Activated T-cell treated with anti-CD3 and anti-CD28 coated beads for 48 hours (primary cell): ENCODE data around the gene KCTD19.

Experiments
- DNase-seq: peaks from one replicate; pipeline ENCODE4 v3.0.0-alpha.2; 2020; ENCODE audit warnings: low read depth

Gene KCTD19

GRCh38 chr16:67258161-67258835 is 68.2 kb downstream of the KCTD19 start:
- DNase-seq: no peak

GRCh38 chr16:67257486-67258160 is 68.9 kb downstream of the KCTD19 start:
- DNase-seq: no peak

DNA sequence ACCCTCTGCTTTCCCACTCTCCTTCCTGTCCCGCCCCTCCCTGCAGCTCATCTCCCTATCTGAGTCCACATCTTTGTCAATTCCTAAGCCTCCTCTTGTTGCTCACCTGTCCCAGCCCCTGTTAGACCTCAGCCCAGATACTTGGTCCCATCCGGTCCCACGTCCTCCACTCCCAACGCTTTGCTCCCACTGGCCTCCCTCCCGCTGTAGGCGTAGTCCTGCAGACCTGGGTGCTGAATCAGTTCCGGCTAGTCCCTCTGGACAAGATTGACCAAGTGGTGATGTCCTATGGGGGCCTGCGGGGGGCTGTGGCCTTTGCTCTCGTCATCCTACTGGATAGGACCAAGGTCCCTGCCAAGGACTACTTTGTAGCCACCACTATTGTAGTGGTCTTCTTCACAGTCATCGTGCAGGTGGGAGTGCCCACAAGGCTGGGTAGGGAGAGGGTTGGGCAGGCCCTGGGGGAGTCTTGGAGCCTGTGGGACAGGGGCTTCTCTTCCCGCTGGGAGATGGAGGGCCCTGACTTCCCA is 69.8 kb downstream of the KCTD19 start:
- no peak for DNase-seq

DNA sequence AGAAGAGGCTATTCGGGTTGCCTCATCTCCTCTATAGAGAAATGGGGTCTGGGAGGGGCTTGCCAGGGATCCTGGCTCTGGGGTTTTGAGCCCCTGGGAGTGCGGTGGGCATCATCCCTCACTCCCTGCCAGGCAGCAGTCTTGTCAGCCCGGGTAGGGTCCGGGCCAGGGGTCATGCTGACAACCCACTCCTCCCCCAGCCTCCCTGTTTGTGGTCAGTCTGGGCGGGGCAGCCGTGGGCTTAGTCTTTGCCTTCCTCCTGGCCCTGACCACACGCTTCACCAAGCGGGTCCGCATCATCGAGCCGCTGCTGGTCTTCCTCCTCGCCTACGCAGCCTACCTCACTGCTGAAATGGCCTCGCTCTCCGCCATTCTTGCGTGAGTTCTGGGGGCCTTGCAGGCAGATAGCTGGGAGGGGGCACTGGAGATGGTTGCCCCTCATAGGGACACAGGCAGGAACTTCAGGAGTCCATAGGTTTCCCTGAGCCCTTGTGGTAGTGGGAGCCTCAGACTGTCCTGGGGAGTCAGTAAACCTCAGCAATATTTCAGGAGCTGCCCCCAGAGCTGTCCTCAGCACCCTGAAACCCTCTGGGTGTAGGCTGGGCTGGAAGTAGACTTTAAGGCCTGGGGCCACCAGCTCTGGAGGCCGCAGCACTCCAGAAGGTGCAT is 70.9 kb downstream of the KCTD19 start:
- no peak for DNase-seq

DNA sequence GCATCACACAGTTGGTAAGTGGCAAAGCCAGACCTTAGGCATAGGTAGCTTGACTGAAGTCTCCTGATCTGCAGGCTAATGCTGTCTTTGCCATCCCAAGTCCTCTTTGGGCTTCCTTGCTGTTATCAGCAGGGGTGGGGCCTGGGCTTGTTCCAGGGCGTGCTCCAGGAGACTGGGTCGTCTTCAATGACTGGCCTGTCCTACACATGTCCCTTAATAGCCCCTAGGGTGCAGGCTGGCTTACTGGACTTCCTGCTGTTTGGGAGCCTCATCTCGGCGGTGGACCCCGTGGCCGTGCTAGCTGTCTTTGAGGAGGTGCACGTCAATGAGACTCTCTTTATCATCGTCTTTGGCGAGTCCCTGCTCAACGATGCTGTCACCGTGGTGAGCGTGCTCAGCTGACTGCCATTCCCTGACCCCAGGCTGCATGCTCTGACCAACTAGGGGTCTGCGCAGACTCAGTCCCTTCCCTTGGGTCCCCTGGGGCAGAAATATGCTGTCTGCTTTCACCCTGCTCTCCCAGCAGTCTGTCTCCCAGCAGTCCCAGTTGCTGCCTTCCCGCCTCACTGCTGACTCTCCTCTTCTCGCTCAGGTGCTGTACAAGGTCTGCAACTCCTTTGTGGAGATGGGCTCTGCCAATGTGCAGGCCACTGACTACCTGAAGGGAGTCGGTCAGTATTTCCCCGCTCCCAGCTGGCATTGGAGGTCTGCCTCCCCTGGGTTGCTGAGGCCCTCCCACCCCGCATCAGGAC is 71.6 kb downstream of the KCTD19 start:
- DNase-seq: no peak

- no peak for DNase-seq
Observed at GRCh38 chr16:67252609-67253497, 73.7 kb downstream of the KCTD19 start.

GRCh38 chr16:67250045-67250327 is 76.6 kb downstream of the KCTD19 start:
- DNase-seq: no peak

DNA sequence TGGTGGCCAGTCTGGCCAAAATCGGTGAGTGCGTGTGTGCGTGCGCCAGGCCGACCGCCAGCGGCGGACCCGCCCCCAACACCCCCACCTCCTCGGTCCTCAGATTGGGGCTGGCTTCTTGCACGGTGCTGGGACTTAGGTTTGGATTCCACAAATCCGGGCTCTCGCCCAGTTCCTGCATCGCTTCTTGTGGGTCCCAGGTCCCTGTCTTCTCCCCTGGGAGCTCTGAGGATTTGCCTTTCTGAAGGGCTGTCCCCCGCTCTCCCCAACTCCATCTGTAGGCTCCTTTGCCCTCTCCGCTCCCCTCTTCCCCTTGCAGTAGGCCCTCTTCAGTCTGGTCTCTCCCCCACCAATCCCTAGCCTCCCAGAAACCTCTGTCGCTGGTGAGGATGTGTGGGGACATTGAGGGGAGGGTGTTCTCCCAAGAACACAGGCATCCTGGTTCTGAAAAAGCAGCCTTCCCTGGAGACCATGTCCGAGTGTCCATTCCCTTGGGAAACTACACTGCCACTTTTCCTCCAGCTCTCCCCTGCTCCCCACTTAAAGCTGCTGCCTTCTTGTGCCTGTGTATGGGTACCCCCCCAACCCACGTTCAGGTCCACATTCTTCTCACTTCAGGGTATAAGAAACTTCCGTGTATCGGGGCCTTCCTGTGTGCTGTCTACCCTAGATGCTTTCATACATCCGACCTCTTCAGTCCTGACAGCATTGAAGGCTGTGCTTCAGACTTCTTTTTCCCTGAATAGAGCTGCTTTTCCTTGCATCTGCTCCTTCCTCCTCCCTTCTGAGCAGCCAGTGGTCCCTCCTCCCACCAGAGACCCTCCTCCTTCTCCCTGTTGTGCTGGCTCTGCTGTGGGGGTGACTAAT is 77.1 kb downstream of the KCTD19 start:
- no peak for DNase-seq

GRCh38 chr16:67248401-67249177 is 78.0 kb downstream of the KCTD19 start, which contains the start of gene SLC9A5:
Gene SLC9A5 (plus strand): TSS chr16:67248979. CDS start chr16:67249015, 36 bp downstream.
- DNase-seq: peak; percentile 29

DNA sequence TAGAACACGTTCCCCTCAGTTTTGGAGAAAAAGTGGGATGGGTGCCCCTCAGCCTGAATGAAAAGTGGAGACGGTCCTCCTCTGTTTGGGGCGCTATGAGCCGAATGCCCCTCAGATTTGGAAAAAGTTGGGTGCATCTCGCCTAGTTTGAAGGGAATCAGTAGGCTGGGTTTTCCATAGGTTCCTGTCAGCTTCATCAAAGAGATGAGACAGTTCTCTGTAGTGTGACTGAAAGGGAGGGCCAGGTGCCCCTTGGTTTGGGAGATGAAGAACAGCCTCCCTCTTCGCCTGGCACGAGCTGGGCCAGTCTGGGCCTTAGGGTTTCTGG is 78.5 kb downstream of the KCTD19 start:
- no peak for DNase-seq

- peak; percentile 99 for DNase-seq
Observed at GRCh38 chr16:67247192-67248072, 79.1 kb downstream of the KCTD19 start, which contains the start of gene FHOD1. Gene FHOD1 (minus strand): TSS chr16:67247481. CDS start chr16:67247410, 71 bp downstream.

DNA sequence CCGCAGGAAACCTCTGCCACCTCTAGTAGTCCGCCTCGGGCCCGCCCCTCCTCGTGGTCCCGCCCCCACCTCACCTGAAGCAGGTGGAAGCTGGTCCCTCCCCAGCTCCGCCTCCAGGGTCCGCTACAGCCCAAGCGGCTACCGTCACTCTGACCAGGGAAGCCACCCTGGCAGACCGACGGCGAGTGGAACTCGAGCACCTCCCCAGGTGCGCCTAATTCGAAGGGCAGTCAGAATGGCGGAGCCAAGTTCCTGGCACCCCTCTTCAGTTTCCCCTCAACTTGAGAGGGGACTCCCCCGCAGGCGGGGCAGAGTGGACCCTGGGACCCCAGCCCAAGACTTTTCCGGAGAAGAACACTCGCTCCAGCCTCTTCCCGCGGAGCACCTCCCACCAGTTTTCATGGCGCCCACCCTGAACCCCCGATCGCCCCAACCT is 79.8 kb downstream of the KCTD19 start:
- DNase-seq: no peak

- peak; percentile 58 for DNase-seq
Observed at GRCh38 chr16:67246081-67246755, 80.3 kb downstream of the KCTD19 start.

DNA sequence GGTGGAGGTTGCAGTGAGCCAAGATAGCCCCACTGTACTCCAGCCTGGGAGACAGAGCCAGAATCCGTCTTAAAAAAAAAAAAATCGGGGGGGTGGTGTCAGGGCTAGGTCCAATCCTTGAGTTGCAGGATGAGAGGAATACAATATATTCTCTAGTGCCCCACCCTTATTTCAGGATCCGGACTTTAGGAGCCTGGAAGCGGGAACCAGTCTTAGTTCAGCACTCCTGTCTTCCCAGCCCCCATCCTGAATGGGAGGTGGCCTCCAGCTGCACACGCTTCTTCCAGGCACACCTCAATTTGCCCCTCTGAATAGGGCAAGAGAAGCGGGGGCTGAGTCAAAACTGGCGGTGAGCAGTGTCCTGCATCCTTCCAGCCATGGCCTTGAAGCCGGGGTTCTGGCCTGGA is 80.9 kb downstream of the KCTD19 start:
- DNase-seq: no peak

DNA sequence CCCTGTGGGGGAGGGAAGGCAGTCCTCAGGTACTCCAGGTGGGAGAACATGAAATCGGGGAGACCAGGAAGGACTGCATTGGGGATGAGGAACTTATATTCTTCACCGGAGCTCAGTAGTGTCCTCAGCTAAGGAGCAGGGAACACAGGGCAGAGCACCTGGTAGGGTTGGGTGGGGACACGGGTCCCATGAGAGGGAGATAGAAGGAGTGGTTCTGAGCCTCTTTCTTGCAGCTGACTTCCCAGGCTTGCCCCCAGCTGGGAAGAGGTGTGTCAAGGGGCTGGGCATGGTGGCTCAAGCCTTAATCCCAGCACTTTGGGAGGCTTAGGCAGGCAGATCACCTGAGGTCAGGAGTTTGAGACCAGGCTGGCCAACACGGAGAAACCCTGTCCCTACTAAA is 81.4 kb downstream of the KCTD19 start:
- DNase-seq: no peak

DNA sequence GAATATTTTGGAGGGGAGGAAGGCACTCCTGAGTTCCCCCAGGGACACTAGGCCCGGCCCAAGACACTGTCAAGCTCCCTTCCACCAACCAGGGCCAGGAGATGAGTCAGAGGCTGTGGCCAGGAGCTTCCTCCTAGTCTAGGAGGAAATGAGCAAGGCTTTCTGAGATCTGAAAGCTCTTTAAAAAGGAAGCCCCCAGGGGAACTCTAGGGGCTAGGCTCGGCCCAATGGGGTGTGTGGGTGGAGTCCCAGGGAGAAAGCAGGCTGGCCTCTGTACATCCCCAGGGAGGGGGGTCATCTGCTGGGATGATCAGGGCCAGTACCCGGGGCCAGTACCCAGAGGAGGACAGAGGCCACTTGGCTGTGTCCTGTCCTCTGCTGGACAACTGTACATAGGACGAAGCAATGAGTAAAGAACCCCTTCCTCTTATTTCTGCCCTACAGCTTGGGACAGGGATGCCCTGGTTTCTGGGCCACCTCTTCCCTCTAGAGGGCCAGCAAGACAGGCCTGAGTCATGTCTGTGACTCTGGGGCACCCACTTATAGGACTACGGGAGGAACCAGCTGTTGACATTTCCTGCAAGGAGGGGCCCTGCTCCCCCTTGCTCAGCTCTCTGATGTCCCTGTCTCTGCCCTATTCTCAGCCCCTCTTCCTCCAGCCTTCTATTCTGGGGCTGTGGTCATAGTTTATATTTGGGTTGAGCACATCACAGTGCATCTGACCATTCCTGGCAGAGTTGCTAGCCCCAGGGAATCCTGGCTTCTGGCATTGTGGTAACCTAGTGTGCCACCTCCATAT is 82.0 kb downstream of the KCTD19 start:
- DNase-seq: peak; percentile 68

DNA sequence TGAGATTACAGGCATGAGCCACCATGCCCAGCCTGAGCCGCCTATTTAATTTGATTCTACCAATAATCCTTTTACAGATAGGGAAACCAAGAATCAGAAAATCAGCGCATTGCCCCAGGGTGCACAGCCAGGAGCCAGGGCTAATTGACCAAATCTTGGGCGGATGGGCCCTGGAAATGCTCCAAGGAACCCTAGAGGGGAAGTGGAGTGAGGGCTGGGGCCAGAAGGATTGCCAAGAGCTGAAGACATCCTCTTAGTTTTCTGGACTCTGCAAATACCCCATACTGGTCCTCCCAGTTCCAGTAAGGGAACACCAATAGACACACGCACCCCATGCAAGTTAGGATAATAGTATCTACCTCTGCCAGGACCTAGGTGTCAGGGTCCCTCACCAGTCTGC is 83.1 kb downstream of the KCTD19 start:
- DNase-seq: no peak
